Activated CD4-positive, alpha-beta T cell treated with anti-CD3 and anti-CD28 coated beads, Interleukin-2, Interleukin-6, amounts not matched to agents 100 ng/mL and 50 ng/mL, durations not matched to agents 16 hours and 8 hours (primary cell): Measurements from ENCODE around the gene TNFRSF18.
A peak's percentile ranks its signal among the peaks of the same experiment; 100 is the strongest.

ENCODE experiments used
- DNase-seq: peaks from one replicate; pipeline ENCODE4 v3.0.0-alpha.2; 2020

The TNFRSF18 gene

GRCh38 chr1:1161078-1161682 lies 45.2 kb downstream of the TNFRSF18 start:
- DNase-seq: no peak

- no peak for DNase-seq
Observed at GRCh38 chr1:1160281-1160930, 46.0 kb downstream of the TNFRSF18 start.

- DNase-seq: peak; percentile 16
Observed at GRCh38 chr1:1157914-1158710, 48.3 kb downstream of the TNFRSF18 start.

DNA sequence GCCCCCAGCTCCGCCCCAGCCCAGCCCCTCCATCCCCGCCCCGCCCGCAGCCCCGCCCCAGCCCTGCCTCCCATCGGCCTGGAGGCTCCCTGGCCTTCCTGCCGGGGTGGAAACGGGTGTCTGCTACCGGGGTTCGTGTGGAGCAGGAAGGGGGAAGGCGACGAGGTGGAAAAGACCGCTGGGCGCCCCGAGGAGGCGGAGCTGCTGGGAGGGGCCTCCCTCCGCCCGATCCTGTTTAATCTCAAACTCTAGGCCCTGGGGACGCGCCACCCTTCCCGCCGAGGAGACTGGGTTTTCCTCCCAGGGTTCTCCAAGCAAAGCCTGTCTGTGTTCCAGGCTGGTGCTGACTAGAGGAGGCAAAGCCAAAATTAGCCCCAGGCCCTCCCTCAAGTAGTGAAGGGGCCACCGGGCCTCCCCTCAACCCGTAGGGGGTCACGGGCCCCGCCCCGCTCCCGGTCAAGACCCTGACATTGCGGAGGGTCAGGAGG lies 48.9 kb downstream of the TNFRSF18 start:
- DNase-seq: peak; percentile 76

- DNase-seq: no peak
Observed at GRCh38 chr1:1157033-1157365, 49.4 kb downstream of the TNFRSF18 start.

DNA sequence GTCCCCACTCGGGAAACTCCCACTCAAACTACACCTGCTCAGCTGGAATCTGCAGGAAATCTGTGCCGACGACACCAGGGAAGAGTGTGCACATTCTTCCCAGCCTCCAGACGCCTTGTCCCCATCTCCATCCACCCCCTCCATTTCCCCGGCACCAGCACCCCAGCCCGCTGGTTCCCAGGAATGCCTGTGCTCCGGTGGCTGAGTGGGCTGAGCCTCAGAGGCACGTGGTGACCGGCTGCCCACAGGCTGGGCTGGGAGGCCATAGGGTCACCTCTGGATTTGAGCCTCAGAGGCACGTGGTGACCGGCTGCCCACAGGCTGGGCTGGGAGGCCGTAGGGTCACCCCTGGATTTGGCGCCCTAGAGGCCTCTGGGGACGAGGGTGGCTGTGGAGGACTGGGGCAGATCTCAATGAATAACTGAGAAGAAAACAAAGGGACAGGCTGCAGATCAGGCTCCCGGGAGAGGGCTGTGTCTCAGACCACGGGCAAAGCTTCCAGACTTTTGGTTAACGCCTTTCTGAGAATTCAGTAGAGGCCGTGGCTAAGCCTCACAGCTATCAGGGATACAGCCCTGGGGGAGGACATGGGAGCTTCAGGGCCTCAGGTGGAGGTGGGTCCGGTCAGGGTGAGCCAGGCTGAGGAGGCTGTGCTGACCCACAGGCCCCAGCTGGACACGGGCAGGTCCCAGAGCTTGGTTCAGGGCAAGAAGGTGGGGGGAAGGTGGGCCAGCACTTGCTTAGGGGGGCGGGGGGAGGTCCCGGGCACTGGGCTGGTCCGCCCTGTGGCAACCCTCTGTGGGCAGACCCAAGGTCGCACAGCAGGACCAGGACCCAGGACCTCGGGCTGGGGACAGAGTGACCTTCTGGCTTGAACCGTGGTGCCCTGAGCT lies 50.0 kb downstream of the TNFRSF18 start:
- DNase-seq: no peak

DNA sequence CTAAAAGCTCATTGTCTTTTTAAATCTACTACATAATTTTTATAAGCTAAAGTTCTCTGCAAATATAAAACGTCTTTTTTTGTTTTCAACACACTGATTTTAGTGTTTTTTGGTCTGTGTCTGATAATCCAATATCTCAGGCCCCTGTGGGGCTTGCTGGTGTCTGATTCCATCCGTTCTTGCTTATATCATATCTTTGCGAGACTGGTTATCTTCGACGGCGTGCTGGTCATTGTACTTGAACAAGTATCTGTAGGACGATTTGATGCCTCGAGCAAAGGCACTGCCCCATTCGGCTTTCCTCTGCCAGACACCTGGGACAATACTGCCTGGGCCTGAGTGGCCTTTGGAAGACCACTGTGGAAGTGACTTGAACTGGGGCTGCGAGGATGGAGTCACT lies 51.1 kb downstream of the TNFRSF18 start:
- no peak for DNase-seq

DNA sequence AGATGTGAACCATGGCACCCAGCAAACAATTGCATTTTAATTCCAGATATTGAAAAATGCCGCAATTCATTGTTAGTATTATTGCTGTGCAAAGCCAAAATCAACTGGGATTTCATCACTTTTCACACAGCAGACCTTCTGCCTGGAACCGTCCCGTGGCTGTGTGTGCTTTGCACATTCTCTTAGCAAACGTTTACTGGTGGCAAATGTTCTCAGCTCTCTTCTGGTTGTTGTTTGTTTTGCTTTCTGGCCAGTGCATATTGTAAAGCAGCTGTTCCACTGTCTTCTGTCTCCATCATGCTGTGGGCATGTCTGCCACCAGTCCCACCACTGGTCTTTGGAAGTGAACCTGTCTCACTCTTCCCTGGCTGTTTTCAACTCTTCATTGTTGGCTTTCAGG lies 52.5 kb downstream of the TNFRSF18 start:
- no peak for DNase-seq
